Erythroblast (primary cell): ENCODE results near the gene KLHL2.
A peak's percentile ranks its signal among the peaks of the same experiment; 100 is the strongest.
"Not testable (repeated sequence)": the region's sequence is repeated elsewhere in the genome, so short reads cannot be mapped to it uniquely, and the experiment has no call there.

Experiments used
- DNase-seq, 2 experiments: peaks; one replicate each; lab custom pipeline; 2025; lab: John Stamatoyannopoulos, UW
- GATA1 ChIP-seq: IDR thresholded peaks from 2 replicates; pipeline ENCODE4 v1.6.1; 2011; ENCODE audit warnings: low read depth, mild to moderate bottlenecking, control low read depth, low read length, moderate library complexity
- POLR2A ChIP-seq: IDR thresholded peaks from 2 replicates; pipeline ENCODE4 v1.6.1; 2011; ENCODE audit warnings: mild to moderate bottlenecking, low read length

The KLHL2 gene

GRCh38 chr4:165336743-165337142 lies 129.4 kb downstream of the KLHL2 start:
- no peak for DNase-seq
- TF ChIP-seq POLR2A (no peak), GATA1 (no peak)

DNA sequence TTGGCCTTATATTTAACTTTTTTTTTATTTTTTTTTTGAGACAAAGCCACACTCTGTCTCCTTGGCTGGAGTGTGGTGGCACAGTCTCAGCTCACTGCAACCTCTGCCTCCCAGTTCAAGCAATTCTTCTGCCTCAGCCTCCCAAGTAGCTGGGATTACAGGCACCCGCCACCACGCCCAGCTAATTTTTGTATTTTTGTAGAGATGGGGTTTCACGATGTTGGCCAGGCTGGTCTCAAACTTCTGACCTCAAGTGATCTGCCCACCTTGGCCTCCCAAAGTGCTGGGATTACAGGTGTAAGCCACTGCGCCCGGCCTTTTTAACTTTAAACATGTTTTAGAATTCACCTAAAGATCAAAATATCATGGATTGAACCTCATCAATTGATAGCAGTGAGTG lies 135.0 kb downstream of the KLHL2 start:
- not testable (repeated sequence) for DNase-seq

GRCh38 chr4:165343353-165344191 lies 136.2 kb downstream of the KLHL2 start:
- peak; percentile 8 to 55 for DNase-seq
- TF ChIP-seq POLR2A (peak; percentile 45), GATA1 (no peak)

DNA sequence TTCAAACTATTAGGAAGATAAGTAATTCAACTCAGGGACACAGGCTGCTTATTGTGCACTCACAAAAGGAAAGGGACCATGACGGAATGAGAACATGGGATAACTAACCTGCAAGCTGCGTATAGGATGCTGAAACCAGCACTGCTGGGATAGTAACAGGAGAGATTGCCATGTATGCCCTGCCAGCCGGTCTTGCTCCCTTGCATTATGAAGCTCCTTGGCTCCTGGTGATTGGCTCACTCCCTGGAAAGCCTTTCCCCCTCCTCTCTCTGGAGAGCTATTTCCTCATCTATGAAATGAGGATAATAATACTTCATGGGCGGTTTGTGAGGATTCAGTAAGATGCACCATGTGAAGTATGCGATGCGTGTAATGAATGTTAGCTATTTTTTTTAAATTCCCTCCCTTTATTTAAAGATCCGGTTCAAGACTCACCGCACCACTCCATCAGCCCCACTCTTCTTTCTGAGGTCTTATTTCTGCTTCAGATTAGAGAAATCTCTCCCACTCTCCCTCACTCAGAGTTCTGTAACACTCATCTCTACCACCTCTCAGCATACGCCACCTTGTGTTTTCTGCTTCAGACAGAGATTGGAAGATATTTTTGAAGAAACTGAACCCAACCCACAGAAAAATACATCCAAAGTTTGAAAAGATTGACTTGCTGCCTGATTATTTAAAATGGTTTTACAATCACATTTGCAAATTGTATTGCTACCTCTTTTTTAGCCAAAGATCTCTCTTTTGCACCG lies 138.5 kb downstream of the KLHL2 start:
- no peak for TF ChIP-seq GATA1
- TF ChIP-seq POLR2A = no peak
- DNase-seq = no peak

GRCh38 chr4:165347647-165348569 lies 140.5 kb downstream of the KLHL2 start:
- no peak for TF ChIP-seq GATA1
- TF ChIP-seq POLR2A = no peak
- DNase-seq = peak in 1 of 2 experiments; percentile 41

DNA sequence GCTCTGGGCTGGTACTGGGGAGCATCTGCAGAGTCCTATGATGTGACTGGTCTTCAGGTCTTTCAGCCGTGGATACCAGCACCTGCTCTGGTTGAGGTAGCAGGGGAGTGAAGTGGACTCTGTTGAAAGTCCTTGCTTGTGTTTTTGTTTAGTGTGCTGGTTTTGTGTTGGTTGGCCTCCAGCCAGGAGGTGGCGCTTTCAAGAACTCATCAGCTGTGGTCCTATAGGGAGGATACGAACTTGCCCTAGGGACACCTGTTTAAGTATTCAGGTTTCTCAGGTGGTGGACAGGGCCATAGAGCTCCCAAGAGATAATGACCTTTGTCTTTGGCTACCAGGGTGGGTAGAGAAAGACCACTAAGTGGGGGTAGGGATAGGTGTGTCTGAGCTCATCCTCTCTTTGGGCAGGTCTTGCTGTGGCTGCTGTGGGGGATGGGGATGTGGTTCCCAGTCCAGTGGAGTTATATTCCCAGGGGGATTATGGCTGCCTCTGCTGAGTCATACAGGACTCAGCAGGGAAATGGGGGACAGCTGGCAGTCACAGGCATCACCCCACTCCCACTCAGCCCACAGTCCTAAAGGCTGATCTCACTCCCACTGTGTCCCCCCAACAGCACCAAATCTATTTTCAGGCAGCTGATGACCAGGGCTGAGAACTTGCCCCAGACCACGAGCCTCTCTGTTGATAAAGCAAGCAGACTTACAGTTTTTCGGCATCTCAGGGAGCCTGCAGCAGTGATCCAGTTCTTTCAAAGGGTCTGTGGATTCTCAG lies 144.2 kb downstream of the KLHL2 start:
- peak in 1 of 2 experiments; percentile 1 for DNase-seq
- TF ChIP-seq GATA1 (no peak), POLR2A (no peak)

- peak; percentile 20 to 37 for DNase-seq
These were observed 148.5 kb downstream of the KLHL2 start for GRCh38 chr4:165355900-165356300.

GRCh38 chr4:165359506-165359905 lies 152.1 kb downstream of the KLHL2 start:
- no peak for TF ChIP-seq POLR2A
- TF ChIP-seq GATA1 = no peak
- DNase-seq = no peak

More at GRCh38 chr4:165355900-165356300, 148.5 kb downstream of the KLHL2 start:
- no peak for TF ChIP-seq GATA1
- TF ChIP-seq POLR2A = no peak

GRCh38 chr4:165360041-165360695 lies 152.8 kb downstream of the KLHL2 start:
- DNase-seq = no peak
- TF ChIP-seq POLR2A = no peak
- no peak for TF ChIP-seq GATA1

DNA sequence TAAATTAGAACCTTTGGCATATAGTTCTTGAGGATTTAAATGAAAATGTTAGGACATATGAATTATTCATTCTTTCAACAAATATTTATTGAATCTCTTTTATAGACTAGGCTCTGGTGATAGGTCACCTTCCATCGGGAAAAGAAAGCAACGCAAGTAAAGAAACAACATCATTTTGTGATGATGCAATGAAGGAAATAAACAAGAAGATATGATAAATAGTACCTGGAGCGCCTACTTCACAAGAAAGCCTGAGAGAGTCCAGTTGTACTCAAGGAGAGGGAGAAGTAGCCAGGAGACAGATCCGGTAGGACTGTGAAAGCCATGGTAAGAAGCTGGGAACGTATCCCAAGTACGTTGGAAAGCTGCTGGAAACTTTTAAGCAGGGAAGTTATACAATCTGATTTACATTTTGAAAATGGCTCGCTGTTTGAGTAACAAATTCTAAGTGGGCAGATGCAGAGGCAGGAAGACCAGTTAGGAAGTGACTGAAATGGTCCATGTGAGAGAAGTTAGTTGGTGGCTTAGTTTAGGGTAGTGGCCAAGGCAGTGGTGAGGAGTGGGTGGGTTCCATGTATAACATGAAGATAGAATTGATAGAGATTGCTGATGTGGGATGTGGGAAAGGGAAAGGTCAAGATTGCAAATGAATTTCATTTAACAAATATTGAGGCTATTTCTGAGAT lies 153.8 kb downstream of the KLHL2 start:
- TF ChIP-seq POLR2A = no peak
- TF ChIP-seq GATA1 = no peak

DNA sequence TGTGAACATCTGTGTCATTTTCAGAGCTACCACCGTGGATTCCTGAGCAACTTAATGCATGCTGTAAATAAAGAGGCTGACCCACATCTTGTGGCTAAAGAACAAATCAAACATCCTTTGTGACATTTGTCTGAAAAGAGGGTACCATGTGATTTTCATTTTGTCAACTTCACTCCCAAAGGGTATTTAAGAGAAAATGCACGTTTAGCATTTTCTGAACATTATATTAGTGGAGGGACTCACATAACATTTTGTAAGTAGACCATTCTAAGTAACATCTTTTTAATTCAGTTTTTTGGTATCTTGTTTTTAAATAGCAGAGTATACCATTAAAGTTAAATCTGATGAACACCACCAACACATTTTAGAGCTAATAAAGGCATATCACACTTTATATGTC lies 154.4 kb downstream of the KLHL2 start:
- no peak for DNase-seq
- no peak for TF ChIP-seq POLR2A
- no peak for TF ChIP-seq GATA1

More for the DNA sequence above, 153.8 kb downstream of the KLHL2 start:
- DNase-seq = no peak
